Measurements from ENCODE around the gene ANKRD53.

DNA sequence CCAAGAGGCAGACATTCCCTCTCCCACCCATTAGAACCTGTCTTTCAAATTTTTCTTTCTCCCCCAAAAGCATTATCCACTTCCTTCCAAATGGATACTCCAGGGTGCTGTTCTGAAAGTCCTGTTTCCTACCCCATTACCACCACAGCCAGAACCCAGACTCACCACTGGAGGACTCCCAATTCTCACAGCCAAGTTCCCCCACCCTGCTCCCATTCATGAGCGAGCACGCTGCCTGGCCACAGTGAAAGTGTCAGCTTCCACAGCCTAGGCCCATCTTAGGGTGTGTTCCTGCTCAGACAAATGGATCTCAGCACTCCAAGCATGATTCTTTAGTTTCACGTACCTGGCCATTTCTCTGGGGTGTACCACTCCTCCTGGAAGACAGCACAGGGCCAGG, 3.8 kb upstream of the ANKRD53 start:
- TF ChIP-seq, protein P1, sequence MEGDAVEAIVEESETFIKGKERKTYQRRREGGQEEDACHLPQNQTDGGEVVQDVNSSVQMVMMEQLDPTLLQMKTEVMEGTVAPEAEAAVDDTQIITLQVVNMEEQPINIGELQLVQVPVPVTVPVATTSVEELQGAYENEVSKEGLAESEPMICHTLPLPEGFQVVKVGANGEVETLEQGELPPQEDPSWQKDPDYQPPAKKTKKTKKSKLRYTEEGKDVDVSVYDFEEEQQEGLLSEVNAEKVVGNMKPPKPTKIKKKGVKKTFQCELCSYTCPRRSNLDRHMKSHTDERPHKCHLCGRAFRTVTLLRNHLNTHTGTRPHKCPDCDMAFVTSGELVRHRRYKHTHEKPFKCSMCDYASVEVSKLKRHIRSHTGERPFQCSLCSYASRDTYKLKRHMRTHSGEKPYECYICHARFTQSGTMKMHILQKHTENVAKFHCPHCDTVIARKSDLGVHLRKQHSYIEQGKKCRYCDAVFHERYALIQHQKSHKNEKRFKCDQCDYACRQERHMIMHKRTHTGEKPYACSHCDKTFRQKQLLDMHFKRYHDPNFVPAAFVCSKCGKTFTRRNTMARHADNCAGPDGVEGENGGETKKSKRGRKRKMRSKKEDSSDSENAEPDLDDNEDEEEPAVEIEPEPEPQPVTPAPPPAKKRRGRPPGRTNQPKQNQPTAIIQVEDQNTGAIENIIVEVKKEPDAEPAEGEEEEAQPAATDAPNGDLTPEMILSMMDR (IDR thresholded peaks at IDR 0.05): no peak
- no peak for TF ChIP-seq POLR2A (IDR thresholded peaks at IDR 0.05)

All from uterus (tissue), 2 donors.